ENCODE data around the gene METTL18.
"Not testable (repeated sequence)": the region's sequence is repeated elsewhere in the genome, so short reads cannot be mapped to it uniquely, and the experiment has no call there.

METTL18 gene

GRCh38 chr1:169794530-169795416 is at the start of gene METTL18:
Gene METTL18 (minus strand): TSS chr1:169794907. CDS start chr1:169793695, 1,212 bp downstream.
- peak; percentile 80 to 86 for DNase-seq (ENCODE audit: low read depth in 2 of 2)

- no peak for DNase-seq (ENCODE audit: low read depth in 2 of 2)
Measured at GRCh38 chr1:169838942-169839341, 44.2 kb upstream of the METTL18 start.

DNA sequence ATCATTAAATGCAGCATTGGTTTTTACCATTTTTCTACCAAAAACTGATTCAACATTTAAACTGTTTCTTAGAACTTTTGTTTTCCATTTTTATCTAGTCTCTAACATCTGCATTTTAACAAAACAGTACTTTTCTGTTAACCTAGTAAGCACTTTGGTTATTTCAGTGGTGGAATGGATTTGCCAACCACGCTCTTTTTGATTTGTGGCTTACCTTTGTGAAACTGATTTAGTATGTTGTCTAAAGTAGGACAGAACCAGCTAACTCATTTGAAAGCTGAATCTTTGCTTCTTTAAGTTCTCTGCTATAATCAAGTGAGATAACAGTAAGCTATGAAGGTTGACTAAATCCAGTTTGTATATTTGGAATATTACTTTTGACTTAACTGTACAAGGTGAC is 41.5 kb upstream of the METTL18 start:
- no peak for DNase-seq (ENCODE audit: low read depth in 2 of 2)

- no peak for DNase-seq (ENCODE audit: low read depth in 2 of 2)
Measured at GRCh38 chr1:169835647-169836046, 40.9 kb upstream of the METTL18 start.

- no peak for DNase-seq (ENCODE audit: low read depth in 2 of 2)
Measured at GRCh38 chr1:169834869-169835268, 40.2 kb upstream of the METTL18 start.

DNA sequence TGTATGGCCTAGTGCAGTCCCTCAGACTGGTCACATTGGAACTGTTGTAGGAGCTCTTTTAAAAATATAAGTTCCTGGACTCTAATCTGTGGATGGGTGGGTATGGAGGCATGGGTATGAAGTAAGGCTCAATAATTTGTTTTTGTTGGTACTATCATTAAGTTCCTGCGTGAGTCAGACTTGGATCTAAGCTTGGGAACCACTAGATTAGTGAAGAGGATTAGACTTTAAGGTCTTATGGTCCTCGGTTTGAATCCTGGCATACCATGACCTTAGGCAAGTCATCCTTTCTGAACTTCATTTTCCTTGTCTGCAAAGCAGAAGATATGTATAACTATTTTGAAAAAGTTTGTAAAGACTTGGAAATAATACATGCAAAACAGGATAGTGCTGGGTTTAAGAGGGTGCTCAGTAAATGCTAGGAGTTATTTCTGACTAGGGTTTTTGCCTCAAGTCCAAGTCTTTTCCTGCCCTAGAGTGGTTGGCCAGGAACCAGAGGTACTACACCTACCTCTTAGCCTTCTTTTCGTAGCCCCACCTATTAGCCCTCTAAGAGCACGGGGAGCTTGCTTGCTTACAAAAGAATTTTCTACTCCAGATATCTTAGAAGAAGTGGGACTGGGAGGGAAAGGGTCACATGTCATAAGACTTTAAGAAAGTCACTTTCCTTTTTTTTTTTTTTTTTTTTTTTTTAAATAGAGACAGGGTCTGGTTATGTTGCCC is 38.6 kb upstream of the METTL18 start:
- DNase-seq (ENCODE audit: low read depth in 2 of 2): no peak

- DNase-seq (ENCODE audit: low read depth in 2 of 2): no peak
Measured at GRCh38 chr1:169829671-169830070, 35.0 kb upstream of the METTL18 start.

- DNase-seq (ENCODE audit: low read depth in 2 of 2): no peak
Measured at GRCh38 chr1:169824153-169824552, 29.4 kb upstream of the METTL18 start.

GRCh38 chr1:169821500-169821899 is 26.8 kb upstream of the METTL18 start:
- no peak for DNase-seq (ENCODE audit: low read depth in 2 of 2)

- no peak for DNase-seq (ENCODE audit: low read depth in 2 of 2)
Measured at GRCh38 chr1:169816617-169817016, 21.9 kb upstream of the METTL18 start.

GRCh38 chr1:169814265-169814664 is 19.6 kb upstream of the METTL18 start:
- no peak for DNase-seq (ENCODE audit: low read depth in 2 of 2)

DNA sequence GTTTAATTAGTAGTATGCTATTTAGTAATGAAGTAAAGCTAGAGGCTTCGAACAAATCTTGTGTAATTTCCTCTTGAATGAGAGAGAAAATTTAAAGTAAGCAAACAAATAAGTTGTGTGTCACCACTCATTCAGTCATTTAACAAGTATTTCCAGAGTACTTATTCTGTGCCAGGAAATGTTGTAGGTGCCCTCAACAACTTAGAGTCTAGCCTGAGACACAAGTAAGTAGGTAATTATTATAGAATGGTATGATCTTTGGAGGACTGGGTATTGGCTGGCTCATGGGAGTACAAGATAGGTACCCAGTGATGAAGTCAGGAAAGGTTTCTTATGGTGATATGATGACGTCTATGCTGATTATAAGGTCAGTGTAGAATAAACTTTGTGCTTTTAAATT is 17.4 kb upstream of the METTL18 start:
- no peak for DNase-seq (ENCODE audit: low read depth in 2 of 2)

- not testable (repeated sequence) for DNase-seq (ENCODE audit: low read depth in 2 of 2)
Measured at GRCh38 chr1:169811418-169812035, 16.8 kb upstream of the METTL18 start.

DNA sequence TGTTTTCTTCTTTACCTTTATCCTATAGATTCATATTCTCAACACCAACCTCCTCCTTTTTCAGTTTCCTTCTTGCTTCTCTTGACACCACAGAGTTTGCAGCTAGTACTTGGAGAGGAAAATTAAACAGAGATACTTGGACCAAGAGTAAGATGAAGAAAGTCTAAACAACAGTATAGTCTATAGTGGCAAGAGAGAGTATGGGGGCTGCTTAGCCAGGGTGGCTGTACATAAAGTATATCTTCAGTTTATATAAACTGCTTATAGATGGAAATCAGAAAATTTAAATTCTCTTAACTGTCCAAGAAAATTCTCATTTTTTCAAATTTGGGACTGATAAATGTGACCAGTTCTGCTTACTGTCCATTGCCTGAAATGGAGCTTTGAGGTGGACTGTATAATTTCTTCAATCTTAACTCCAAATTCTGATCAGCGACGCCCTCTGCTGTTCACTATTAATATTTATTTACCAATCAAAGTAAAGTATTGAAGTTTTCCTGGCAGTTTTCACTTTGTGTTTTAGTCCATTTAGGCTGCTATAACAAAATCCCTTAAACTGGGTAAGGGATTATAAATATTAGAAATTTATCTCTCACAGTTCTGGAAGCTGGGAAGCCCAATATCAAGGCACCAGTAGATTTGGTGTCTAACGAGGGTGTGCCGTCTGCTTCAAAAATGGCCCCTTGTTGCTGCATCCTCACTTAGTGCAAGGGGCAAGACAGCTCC is 14.8 kb upstream of the METTL18 start:
- DNase-seq (ENCODE audit: low read depth in 2 of 2): no peak

GRCh38 chr1:169804941-169805340 is 10.2 kb upstream of the METTL18 start:
- DNase-seq (ENCODE audit: low read depth in 2 of 2): no peak

DNA sequence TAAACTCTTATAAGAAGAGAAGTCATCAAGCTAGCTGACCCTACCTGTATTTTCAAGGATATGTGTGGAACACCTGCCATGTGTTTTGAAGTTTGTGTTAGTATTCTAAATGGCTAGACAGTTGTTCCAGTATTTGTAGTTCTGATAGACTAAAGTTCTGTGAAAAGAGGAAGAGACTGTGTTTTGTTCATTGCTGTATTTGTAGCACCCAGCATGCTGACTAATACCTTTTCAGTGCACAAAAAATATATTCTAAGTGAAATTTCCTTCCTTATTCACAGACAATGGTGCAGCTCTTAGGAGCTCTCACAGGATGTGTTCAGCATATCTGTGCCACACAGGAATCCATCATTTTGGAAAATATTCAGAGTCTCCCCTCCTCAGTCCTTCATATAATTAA is 8.2 kb upstream of the METTL18 start:
- no peak for DNase-seq (ENCODE audit: low read depth in 2 of 2)

- DNase-seq (ENCODE audit: low read depth in 2 of 2): no peak
Measured at GRCh38 chr1:169797281-169797680, 2.6 kb upstream of the METTL18 start.

DNA sequence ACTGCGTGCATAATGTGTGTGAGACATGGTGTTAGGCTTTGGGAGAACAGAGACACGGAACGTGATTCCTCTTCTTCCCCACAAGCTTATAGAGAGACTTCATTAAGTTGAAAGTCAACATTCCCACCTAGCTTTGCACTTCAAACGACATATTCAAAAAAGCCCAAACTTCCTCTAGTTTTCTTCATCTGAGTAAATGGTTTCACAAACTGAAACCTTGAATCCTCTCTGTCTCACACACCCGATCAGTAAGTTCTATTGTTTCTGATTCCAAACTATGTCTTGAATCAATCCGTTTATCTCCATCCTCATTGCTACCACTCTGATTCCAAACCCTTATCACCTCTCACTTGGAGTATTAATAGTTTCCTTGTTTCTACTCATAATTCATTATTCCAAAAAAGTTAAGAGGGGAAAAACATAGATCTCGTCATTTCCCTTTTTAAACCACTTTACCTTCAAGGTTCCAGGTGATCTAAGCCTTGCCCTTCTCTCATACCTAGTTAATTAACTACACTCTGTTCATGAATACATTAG is 1.6 kb upstream of the METTL18 start:
- no peak for DNase-seq (ENCODE audit: low read depth in 2 of 2)

GRCh38 chr1:169795687-169796086 is 980 bp upstream of the METTL18 start:
- DNase-seq (ENCODE audit: low read depth in 2 of 2): no peak

DNA sequence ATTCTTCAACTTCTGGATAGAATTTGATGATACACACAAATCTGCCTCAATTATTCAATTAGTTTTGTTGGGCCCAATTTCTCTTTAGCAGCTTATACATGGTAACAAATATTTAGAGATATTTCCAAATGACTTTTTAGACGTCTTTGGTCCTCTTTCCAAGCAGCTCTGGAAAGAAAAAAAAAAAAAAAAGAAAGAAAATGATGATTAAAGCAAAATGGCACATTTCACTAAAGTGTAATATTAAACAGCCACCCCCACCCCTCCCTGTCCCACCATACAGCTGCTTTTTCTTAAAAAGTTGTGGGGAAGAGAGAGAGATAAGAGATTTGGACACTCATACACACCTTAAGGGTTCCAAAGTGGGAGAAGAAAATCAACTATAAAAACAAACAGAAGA is 977 bp downstream of the METTL18 start:
- DNase-seq (ENCODE audit: low read depth in 2 of 2): no peak

GRCh38 chr1:169788402-169788801 is 6.3 kb downstream of the METTL18 start:
- no peak for DNase-seq (ENCODE audit: low read depth in 2 of 2)

DNA sequence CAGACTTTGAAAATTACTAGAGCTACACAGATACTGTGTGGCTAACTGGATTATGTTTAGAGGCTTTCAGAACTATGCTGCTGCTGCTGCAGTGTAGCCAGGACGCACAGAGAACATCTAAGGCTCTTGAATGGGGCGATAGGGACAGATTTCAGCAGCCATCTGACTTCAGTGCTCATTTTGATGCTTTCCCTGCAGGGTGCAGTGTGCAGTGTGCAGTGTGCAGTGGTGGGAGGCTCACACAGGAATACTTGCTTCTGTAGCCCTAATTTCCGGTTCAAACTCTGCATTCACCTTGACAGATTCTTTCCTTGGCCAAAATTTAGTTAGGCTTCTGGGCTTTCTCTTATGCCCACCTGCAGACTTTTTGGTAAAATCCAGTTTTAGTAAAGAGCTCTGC is 7.7 kb downstream of the METTL18 start:
- no peak for DNase-seq (ENCODE audit: low read depth in 2 of 2)
